Skeletal muscle tissue (tissue), 4 donors: ENCODE measurements around the gene ACOT4. TPM values are rescaled to one million over a fixed set of nuclear protein-coding genes. Genes with fewer than 3 reads are reported as not detected.
"Not testable (repeated sequence)": the region's sequence is repeated elsewhere in the genome, so short reads cannot be mapped to it uniquely, and the experiment has no call there.

Experiments
- H3K27ac ChIP-seq: one replicate; pipeline ENCODE4 v1.7.0; 2013; ENCODE audit warnings: mild to moderate bottlenecking, low read depth, low read length, inconsistent platforms
- H3K27me3 ChIP-seq, 3 donors: one replicate each; pipeline ENCODE4 v1.7.0; 2013; ENCODE audit warnings: low read length in 3 of 3; ENCODE audit not compliant: control insufficient read depth in 3 of 3, insufficient read depth in 3 of 3
- H3K36me3 ChIP-seq, 3 donors: one replicate each; pipeline ENCODE4 v1.7.0; 2013; ENCODE audit warnings: low read length in 3 of 3; ENCODE audit not compliant: control insufficient read depth in 3 of 3, insufficient read depth in 3 of 3
- H3K4me1 ChIP-seq, 3 donors: one replicate each; pipeline ENCODE4 v1.7.0; 2013; ENCODE audit warnings: low read length in 3 of 3, mild to moderate bottlenecking in 3 of 3; ENCODE audit not compliant: control insufficient read depth in 3 of 3, insufficient read depth in 3 of 3
- H3K4me3 ChIP-seq, 3 donors: one replicate each; pipeline ENCODE4 v1.7.0; 2013; ENCODE audit warnings: low read length in 3 of 3
- H3K9ac ChIP-seq, 3 donors: one replicate each; pipeline ENCODE4 v1.7.0; 2013; ENCODE audit warnings: low read length in 3 of 3, mild to moderate bottlenecking in 3 of 3, moderate library complexity in 2 of 3, low read depth in 1 of 3
- H3K9me3 ChIP-seq, 3 donors: one replicate each; pipeline ENCODE4 v1.7.0; 2013; ENCODE audit warnings: low read length in 3 of 3; ENCODE audit not compliant: control insufficient read depth in 3 of 3
- total RNA-seq: library from RNA; depleted of rRNA; stranded (reverse); fragments of >200 nt; gene quantifications from one replicate; pipeline ENCODE4 v1.2.3, GENCODE V29; 2014
- donor health status: Osteomylitis.

ACOT4 gene
- total RNA-seq, 1 donor from 2014 or later: 0.52 TPM

DNA sequence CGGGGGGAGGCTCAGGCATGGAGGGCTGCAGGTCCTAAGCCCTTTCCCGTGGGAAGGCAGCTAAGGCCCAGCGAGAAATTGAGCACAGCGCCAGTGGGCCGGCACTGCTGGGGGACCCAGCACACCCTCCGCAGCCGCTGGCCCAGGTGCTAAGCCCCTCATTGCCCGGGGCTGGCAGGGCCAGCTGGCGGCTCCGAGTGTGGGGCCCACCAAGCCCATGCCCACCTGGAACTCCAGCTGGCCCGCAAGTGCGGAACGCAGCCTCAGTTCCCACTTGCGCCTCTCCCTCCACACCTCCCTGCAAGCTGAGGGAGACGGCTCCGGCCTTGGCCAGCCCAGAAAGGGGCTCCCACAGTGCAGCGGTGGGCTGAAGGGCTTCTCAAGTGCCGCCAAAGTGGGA, 25.2 kb upstream of the ACOT4 start:
- H3K4me1 ChIP-seq: peaks cover 10 to 30% (median 12%) of the 10 kb centered on the region in 3 donors
- H3K36me3 ChIP-seq, H3K9me3 ChIP-seq, H3K4me3 ChIP-seq, H3K9ac ChIP-seq, H3K27me3 ChIP-seq, H3K27ac ChIP-seq: not testable (repeated sequence)

DNA sequence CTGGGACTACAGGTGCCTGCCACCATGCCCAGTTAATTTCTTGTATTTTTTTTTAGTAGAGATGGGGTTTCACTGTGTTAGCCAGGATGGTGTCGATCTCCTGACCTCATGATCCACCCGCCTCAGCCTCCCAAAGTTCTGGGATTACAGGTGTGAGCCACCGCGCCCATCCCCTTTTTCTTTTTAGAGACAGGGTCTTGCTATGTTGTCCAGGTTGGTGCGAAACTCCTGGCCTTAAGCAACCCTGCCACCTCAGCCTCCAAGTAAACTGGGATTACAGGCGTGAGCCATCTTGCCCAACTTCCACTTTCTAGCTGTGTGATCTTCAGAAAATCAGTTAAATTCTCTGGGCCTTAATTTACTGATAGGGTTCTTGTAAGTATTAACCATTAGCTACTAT, 24.7 kb upstream of the ACOT4 start:
- peaks cover 10 to 30% (median 12%) of the 10 kb centered on the region in 3 donors for H3K4me1 ChIP-seq
- H3K36me3 ChIP-seq, H3K9me3 ChIP-seq, H3K4me3 ChIP-seq, H3K27me3 ChIP-seq, H3K27ac ChIP-seq, H3K9ac ChIP-seq: not testable (repeated sequence)

DNA sequence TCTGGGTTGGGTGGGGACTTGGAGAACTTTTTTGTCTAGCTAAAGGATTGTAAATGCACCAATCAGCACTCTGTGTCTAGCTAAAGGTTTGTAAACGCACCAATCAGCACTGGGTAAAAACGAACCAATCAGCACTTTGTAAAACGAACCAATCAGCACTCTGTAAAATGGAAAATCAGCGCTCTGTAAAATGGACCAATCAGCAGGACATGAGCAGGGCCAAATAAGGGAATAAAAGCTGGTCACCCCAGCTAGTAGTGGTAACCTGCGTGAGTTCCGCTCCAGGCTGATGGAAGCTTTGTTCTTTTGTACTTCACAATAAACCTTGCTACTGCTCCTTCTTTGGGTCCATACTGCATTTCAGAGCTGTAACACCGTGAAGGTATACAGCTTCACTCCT, 24.3 kb upstream of the ACOT4 start:
- Histone ChIP-seq H3K4me1 (peaks cover 10 to 30% (median 12%) of the 10 kb centered on the region in 3 donors), H3K36me3 (no peaks in the 10 kb centered on the region), H3K9me3 (no peaks in the 10 kb centered on the region), H3K27ac (no peak overlapping the region), H3K9ac (no peak overlapping the region), H3K4me3 (peak overlapping the region in 2 of 3 donors; percentile 73 to 84), H3K27me3 (no peaks in the 10 kb centered on the region)

GRCh38 chr14:73567951-73568885, 23.5 kb upstream of the ACOT4 start:
- H3K27ac ChIP-seq: peak overlapping the region; percentile 92
- H3K4me3 ChIP-seq: peak overlapping the region; percentile 73 to 84 (median 83)
- no peaks in the 10 kb centered on the region for H3K27me3 ChIP-seq
- no peaks in the 10 kb centered on the region for H3K36me3 ChIP-seq
- H3K9ac ChIP-seq: peak overlapping the region; percentile 82 to 93 (median 84)
- no peaks in the 10 kb centered on the region for H3K9me3 ChIP-seq
- H3K4me1 ChIP-seq: peaks cover 10 to 30% (median 12%) of the 10 kb centered on the region in 3 donors

- not testable (repeated sequence) for H3K27me3 ChIP-seq
- peak overlapping the region; percentile 82 to 93 (median 84) for H3K9ac ChIP-seq
These were observed 22.8 kb upstream of the ACOT4 start for GRCh38 chr14:73568886-73569184.

DNA sequence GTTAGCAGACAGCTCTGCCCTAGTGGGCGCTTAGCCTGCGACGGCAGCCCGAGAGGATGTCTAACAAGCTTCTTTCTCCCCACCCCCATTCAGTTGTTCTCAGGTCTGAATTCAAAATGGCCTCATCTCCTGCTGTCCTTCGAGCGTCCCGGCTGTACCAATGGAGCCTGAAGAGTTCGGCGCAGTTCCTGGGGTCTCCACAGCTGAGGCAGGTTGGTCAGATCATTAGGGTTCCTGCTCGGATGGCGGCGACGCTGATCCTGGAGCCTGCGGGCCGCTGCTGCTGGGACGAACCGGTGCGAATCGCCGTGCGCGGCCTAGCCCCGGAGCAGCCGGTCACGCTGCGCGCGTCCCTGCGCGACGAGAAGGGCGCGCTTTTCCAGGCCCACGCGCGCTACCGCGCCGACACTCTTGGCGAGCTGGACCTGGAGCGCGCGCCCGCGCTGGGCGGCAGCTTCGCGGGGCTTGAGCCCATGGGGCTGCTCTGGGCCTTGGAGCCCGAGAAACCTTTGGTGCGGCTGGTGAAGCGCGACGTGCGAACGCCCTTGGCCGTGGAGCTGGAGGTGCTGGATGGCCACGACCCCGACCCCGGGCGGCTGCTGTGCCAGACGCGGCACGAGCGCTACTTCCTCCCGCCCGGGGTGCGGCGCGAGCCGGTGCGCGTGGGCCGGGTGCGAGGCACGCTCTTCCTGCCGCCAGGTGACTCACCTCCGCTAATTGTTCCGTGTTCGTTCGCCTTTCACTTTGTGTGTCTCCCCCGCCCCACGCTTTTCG, 22.3 kb upstream of the ACOT4 start, which contains the start of gene ACOT2:
ACOT2 (plus strand) TSS at position 29 of the 774 bp plus-strand sequence; CDS start at position 57, 28 bp downstream.
- peak within 1 kb of the TSS; percentile 73 to 84 (median 83) for H3K4me3 ChIP-seq
- H3K27ac ChIP-seq: peak within 1 kb of the TSS; percentile 92
- not testable (repeated sequence) for H3K9me3 ChIP-seq, H3K27me3 ChIP-seq, H3K36me3 ChIP-seq
- H3K4me1 ChIP-seq: peaks cover 10 to 30% (median 12%) of the 10 kb centered on the region in 3 donors
- peak within 1 kb of the TSS; percentile 82 to 93 (median 84) for H3K9ac ChIP-seq

More at GRCh38 chr14:73568886-73569184, 22.8 kb upstream of the ACOT4 start:
- not testable (repeated sequence) for H3K36me3 ChIP-seq, H3K9me3 ChIP-seq
- H3K4me3 ChIP-seq: peak overlapping the region; percentile 73 to 84 (median 83)
- peaks cover 10 to 30% (median 12%) of the 10 kb centered on the region in 3 donors for H3K4me1 ChIP-seq
- peak overlapping the region; percentile 92 for H3K27ac ChIP-seq

DNA sequence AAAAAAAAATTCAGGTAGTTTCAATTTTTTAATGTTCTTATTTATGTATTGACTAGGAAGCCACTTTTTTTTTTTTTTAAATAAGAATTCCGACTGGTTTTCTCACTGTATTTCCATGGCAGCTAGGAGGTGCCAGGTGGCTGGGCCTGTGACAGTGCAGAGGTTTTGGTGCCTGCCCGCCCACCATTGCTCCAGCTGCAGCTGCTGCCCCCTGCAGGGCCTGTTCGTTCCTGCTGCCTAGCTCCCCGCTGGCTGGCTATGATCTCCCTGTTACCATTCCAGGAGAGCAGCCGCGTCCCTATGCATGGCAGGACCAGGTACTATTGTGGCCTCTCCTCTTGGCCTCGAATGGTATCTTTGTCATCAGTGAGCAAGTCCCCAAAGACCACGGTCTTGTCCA, 20.8 kb upstream of the ACOT4 start:
- H3K9ac ChIP-seq, H3K9me3 ChIP-seq, H3K27me3 ChIP-seq, H3K36me3 ChIP-seq, H3K27ac ChIP-seq, H3K4me3 ChIP-seq: not testable (repeated sequence)
- peaks cover 10 to 30% (median 12%) of the 10 kb centered on the region in 3 donors for H3K4me1 ChIP-seq

DNA sequence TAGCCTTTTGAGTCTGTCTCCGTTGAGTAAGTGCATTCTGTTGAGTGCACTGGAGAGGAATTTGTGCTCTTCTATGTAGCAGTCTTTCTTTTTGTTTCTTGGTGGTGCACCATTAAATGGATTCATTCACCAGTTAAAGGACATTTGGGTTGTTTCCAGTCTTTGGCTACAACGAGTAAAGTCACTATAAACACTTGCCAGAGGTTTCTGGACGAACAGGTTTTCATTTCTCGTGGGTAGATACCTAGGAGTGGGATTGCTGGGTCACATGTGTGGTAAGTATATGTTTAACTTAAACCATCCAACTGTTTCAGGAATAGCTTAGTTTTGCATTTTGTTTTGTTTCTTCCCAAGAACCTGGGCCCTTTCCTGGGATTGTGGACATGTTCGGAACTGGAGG, 18.6 kb upstream of the ACOT4 start:
- H3K4me3 ChIP-seq, H3K36me3 ChIP-seq, H3K27ac ChIP-seq, H3K27me3 ChIP-seq, H3K9ac ChIP-seq, H3K9me3 ChIP-seq: not testable (repeated sequence)
- peaks cover 8 to 22% (median 9%) of the 10 kb centered on the region in 3 donors for H3K4me1 ChIP-seq

GRCh38 chr14:73573740-73574139, 17.9 kb upstream of the ACOT4 start:
- not testable (repeated sequence) for H3K27ac ChIP-seq, H3K9ac ChIP-seq, H3K9me3 ChIP-seq, H3K36me3 ChIP-seq, H3K4me3 ChIP-seq, H3K27me3 ChIP-seq
- H3K4me1 ChIP-seq: peaks cover 2 to 15% (median 3%) of the 10 kb centered on the region in 3 donors

GRCh38 chr14:73574251-73574650, 17.4 kb upstream of the ACOT4 start:
- peaks cover 0 to 13% (median 2%) of the 10 kb centered on the region in 3 donors for H3K4me1 ChIP-seq
- not testable (repeated sequence) for H3K27me3 ChIP-seq, H3K9ac ChIP-seq, H3K27ac ChIP-seq, H3K9me3 ChIP-seq, H3K36me3 ChIP-seq, H3K4me3 ChIP-seq
